ENCODE measurements around the gene KCNC3.
A peak's percentile ranks its signal among the peaks of the same experiment; 100 is the strongest.

Gene KCNC3

DNA sequence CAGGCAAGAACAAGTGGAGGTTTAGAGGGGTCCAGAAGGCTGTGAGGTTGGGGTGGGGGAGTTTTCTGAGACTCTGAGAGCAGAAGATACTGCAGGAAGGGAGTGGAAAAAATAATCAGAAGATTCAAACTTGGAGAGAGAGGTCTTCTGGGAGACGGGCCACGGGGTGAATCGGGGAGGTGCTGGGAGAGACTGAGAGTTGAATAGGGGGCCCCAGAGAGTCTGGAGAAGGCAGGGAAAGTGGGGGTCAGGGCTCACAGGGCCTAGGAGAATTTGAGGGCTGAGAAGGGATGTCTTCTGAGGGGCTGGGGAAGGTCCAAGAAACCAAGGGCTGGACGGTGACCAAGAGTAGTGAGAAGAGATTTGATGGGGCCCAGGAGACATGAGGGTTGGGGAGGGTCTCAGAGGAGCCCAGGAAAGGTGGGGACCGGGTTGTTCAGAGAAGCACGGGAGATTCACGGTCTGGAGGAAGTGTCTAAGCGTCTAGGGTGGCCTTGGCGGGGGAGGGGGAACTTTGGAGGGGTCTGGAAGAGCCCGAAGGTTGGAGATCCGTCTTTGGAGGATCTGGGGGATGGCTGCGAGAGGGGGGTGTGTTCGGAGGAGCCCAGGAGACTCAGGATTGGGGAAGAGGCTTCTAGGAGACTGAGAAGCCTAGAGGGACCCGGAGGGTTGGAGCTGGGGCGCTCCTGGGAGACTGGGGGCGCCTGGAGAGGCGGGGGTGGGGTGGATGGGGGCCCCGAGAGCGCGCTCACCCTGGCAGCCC lies 1.5 kb downstream of the KCNC3 start:
- no peak for DNase-seq (ENCODE audit: low read depth in 2 of 2)

DNA sequence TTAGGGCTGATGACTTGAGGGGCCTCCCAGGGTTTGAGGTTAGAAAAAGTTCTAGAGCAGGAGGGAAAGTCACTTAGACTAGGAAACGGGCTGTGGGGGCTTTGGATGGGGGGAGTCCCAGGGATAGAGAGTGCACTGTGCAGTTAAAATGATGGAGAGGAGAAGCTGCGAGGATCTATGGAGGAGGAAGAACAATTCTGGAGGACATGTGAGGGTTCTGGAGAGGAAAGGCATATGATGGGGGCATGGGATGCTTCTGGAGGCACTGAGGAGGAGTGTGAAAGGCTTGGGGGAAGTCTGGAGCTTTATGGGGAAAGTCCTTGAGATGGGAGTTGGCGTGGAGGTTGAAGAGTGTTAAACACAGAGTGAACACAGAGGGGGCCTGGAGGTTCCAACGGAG lies 2.2 kb downstream of the KCNC3 start:
- DNase-seq (ENCODE audit: low read depth in 2 of 2), result no peak

DNA sequence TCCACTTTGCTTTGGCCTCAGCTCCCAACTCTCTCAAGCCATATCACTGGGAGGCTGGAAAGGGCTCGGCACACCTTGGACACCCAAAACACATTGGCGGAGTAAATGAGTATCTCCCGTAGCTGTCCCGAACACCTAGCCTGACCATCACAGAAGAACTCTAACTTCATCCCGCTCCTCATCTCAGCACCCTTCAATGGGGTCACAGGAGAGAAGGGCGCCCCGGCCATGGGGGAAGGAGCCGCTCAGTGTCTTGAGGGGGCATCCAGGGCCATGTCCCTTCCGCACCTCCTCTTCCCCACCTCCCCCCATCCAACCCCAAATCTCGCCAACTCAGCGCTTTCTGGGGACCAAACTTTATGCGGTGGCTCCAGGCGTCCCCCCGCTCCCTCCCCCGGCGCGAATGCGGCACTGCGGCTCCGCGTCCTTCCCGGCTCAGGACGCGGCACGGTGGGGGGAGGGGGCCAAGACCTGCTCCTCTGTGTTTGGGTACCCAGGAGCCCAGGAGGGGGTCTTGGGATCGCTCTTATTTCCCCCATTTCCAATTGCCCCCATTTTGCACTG lies 3.0 kb downstream of the KCNC3 start:
- DNase-seq (ENCODE audit: low read depth in 2 of 2), result no peak

DNA sequence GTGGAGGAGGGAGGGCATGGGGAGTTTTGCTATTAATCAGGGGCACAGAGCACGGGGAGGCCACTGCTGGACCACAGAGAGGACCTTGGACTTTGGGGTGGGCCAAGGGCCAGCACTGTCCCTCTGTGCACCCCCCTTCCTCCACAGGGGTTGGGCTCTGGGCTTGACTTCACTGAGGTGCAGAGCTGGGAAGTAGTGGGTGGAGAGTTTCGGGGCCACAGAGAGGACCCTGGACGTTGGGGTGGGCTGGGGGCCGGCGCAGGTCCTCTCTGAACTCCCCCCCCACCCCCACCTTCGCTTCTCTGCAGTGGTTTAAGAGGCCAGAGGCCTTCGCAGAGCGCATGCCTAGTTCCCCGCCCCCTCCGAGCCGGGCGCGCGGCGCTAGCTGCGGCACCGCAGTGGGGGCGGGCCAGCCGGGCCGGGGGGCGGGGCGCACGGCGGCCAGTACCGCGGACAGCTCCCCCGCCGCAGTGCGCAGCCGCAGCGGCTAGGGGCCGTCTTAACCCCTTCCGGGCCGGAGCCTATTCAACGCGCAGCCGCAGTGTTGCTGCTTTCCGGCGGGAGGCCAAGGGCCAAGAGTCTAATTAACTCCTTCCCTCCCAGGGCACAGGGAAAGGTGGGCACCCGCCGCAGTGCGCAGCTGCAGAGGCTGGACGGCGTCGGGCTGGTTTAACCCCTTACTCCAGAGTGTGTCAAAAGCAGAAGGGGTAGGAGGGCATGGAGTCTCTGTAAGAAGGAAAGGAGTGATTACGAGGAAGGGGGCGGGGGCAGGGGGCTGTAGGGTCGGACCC lies 3.7 kb downstream of the KCNC3 start:
- DNase-seq (ENCODE audit: low read depth in 2 of 2), result peak; percentile 61 to 62

DNA sequence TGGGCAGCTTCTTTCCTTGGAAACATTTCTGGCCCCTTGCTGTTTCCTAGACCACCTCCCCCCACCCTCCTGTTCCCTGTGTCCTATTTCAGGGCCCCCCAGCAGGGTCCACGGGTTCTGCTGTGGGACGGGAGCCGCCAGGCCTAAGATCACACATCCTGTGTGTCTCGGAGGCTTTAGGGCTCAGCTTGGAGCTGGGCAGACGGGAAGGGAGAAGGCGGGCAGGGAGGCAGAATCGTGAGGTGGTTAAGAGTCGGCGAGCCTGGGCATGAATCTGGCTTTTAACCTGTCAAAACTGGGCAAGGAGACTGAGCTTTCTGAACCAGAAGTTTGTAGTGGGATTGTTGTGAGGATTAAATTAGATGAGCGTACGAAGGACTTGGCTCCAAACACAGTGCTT lies 4.8 kb downstream of the KCNC3 start:
- DNase-seq (ENCODE audit: low read depth in 2 of 2), result no peak

DNA sequence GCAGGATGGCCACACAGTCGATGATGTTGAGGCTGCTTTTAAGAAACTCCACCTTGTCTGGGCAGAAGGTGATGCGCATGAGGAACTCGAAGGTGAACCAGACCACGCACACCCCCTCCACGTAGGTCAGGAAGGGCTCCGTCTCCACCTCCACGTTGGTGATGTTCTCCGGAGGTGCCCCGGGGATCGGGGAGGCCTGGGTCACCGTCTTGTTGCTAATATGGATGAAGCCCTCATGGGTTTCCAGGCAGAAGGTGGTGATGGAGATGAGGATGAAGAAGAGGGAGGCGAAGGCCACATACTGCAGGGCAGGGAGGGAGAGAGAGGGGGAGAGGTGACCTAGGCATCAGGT lies 5.4 kb downstream of the KCNC3 start:
- DNase-seq (ENCODE audit: low read depth in 2 of 2), result no peak

DNA sequence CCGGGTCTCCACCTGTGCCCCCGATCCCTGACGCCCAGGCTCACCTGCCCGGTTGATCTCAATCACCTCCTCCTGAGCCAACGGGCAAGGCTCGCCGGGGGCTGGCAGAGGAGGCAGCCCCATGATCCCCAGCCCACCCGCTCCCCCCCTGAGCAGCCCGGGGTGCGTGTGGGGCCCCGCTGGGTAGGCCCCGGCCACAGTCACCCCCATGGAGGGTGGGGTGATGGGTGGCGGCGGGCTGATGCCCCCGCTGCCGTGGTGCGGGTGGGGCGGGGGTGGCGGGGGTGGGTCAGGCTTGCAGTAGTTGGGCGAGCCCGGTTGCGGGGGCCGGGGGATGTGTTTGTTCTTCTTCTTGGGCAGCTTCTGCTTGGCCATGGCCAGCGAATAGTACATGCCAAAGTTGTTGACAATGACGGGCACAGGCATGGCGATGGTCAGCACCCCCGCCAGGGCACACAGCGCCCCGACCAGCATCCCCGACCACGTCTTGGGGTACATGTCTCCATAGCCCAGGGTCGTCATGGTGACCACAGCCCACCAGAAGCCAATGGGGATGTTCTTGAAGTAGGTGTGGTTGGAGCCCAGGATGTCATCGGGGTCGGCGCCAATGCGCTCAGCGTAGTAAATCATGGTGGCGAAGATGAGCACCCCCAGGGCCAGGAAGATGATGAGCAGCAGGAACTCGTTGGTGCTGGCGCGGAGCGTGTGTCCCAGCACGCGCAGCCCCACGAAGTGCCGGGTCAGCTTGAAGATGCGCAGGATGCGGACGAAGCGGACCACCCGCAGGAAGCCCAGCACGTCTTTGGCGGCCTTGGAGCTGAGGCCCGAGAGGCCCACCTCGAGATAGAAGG lies 6.0 kb downstream of the KCNC3 start:
- DNase-seq (ENCODE audit: low read depth in 2 of 2), result no peak

DNA sequence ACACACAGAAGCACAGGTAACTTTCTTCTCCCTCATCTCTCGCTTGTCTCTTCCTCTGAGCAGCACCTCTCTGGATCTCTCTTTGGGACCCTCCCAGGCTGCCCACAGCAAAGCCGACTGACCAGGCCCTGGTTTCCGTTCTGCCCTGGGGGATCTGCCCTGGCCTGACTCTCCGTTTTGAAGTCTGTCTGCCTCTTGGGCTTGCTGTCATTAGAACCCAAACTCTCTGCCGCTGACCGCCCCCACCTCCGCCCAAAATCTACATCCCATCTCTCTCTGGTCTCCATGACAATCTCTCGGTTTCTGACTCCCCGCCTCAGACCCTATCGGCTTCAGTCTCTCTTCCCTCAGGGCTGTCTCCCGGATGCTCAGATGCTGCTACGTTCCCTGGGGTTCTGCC lies 6.9 kb downstream of the KCNC3 start:
- no peak for DNase-seq (ENCODE audit: low read depth in 2 of 2)

DNA sequence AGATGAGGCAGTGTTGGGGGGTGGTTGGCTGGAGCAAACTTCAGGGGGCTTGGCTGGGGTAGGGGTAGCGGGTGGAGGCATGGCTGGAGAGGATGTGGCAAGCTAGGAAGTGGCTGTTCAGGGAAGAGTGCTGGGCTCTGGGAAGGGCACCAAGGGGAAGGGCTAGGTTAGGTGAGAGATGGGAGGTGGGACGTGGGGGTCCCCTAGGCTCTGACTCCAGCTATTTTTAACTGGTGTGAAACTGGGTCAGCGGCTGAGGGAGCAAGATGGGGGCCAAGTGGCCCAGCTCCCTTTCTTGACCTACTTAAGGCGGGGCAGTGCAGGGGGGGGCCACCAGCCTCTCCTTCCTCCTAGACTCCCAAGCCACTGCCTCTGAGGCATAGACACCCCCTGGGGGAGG lies 7.3 kb downstream of the KCNC3 start:
- no peak for DNase-seq (ENCODE audit: low read depth in 2 of 2)

DNA sequence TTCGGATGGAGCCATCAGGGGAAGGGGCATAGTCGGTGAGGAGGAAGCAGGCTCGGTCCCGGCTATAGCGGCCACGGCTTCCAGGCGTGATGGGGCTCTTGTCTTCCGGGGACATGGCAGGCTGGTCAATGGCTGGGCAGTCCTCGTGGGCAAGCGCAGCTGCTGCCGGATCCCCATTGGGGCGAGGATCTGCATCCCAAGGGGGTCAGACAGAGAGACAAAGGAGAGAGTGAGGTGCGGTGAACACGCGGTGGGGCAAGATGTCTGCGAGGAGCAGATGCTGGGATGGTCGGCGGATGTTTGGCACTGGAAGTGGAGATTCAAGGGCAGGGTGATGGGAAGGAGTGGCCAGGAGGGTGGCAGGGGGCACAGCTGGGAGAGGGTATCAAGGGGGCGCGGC lies 8.6 kb downstream of the KCNC3 start:
- DNase-seq (ENCODE audit: low read depth in 2 of 2), result no peak

DNA sequence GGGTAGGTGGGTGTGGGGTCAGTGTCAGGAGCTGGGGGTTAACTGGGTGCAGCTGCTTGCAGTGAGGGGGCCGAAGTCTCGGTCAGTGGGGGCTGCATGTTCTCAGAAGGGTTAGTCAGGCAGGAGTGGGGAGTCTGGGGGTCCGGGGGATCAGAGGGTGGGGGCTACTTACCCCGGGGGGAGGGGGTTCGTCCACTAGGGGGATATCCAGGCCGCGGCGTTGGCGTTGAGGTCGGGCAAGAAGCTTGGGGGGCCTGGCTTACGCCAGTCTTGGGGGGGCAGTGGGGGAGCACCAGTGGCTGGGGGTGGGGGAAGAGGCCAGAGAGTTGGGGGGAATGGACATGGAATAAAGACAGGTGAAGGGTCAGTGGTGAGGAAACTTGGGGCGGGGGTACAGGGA lies 9.1 kb downstream of the KCNC3 start:
- no peak for DNase-seq (ENCODE audit: low read depth in 2 of 2)

DNA sequence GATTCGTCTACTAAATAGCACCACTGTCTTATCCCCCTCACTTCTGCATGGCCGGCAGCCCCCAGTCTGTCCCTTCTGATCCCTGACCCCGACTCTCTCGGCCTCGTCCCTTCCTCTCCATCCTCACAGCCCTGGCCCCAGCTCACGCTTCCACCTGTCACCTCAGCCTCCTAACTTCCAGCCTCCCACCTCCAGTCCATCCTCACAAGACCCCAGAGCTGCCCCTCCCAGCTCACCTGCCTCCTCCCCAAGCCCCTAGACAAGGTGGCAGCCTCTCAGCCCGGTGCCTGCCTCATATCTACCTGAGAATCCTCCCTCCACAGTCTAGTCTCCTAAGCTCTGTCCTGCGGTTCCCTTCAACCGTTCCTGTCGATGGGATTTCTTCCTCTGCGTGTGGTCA lies 10.0 kb downstream of the KCNC3 start:
- DNase-seq (ENCODE audit: low read depth in 2 of 2), result no peak

DNA sequence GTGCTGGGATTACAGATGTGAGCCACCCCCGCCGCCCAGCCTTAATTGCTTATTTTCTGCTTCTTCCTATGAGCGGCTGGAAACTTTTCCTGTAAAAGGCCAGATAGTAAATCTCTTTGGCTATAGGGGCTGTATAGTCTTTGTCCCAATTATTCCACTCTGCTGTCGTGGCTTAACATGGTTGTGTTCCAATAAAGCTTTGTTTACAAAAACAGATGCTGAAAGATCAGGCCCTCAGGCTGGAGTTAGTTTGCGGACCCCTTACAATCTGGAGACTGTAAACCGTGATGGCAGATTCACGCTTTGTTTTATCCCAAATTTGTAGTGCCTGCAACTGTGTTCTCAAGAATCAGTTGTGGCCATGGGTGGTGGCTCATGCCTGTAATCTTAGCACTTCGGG lies 10.7 kb downstream of the KCNC3 start:
- no peak for DNase-seq (ENCODE audit: low read depth in 2 of 2)

DNA sequence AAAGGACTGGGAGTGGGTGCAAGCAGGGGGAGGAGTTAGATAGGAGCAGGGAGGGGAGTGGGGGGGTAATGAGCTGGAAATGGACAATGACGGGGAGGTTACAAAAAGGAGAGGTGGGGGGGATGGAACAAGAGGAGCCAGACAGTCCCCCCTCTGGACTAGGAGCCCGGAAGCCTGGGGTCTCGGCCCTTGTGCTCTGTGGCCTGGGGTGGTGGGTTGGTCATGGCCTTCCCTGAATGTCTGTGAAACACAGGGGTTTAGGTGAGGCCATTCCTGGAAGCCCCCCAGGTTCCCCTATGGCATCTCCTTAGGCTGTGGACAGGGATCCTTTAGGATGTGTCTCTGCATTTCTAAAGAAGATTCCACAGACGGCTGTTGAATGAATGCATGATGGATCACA lies 12.1 kb downstream of the KCNC3 start:
- no peak for DNase-seq (ENCODE audit: low read depth in 2 of 2)

DNA sequence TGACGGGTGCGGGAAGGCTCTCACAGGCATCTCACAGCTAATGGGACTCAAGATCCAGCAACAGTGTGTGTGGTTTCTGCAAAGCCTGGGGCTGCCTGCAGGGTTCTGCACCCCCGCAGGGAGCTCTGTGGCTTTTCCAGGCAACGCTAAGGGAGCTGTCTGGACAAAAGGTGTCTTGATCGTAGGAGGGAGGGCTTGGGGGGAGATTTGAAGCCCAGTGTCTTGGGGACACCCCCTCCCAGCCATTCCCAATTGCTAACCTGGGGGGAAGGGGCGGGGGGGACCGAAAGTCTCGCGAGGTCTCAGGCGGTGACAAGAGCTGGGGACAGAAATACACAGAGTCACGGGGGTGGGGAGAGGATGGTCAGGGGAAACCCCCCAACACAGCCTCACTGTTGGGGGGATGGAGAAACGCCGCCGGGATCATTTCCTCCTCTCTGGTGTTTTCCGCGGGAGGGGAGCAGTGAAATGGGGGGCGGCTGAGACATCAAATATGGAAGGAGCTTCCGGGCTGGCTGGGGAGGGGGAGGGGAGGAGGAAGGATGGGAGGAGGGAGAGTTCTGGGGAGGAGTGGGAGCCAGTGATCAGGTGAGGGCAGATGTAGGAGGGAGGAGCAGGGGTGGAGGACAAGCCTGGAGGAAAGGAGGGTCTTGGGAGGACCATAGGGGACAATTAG lies 13.3 kb downstream of the KCNC3 start:
- no peak for DNase-seq (ENCODE audit: low read depth in 2 of 2)

DNA sequence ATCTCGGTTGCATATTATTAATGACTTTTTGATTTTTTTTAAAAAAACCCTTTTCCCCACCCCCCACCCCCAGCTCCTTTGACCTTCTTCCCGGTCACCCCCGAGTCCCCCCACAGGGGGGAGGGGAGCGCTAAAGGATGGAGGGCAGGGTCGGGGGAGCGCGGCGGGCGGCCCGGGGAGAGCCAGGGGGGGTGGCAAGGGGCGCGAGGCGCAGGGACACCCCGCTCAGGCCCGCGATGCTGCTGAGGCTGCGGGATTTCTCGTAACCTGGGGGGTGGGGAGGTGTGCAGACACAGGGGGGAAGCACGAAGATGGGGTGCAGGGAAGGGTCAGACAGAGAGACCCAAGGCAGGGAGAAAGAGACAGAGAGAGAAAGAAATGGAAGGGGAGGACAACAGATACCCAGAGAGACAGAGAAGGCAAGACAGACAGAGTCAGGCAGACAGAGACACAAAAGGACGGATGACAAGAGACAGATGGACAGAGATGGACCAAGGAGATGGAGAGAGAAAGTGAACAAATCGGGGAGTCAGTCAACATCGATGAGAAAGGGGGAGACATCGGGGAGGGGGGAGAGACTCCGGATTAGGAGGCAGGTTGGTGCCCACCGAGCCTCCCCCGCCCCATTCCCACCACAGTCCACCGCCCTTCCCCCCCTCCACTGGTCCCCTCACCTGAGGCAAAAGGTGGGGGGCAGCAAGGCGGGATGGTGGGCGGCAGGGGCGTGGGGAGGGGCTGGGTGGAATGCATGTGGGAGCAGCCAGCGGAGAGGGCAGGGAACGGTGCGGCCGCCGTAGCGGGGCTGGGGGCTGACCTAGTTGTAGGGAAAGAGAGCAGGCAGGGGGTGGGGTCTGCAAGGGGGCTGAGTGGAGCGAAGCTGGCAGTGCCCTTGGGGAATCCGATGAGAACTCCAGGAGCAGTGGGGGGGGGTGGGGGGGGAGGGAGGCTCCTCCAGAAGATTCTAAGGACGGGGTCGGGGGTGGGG lies 14.2 kb downstream of the KCNC3 start:
- no peak for DNase-seq (ENCODE audit: low read depth in 2 of 2)

DNA sequence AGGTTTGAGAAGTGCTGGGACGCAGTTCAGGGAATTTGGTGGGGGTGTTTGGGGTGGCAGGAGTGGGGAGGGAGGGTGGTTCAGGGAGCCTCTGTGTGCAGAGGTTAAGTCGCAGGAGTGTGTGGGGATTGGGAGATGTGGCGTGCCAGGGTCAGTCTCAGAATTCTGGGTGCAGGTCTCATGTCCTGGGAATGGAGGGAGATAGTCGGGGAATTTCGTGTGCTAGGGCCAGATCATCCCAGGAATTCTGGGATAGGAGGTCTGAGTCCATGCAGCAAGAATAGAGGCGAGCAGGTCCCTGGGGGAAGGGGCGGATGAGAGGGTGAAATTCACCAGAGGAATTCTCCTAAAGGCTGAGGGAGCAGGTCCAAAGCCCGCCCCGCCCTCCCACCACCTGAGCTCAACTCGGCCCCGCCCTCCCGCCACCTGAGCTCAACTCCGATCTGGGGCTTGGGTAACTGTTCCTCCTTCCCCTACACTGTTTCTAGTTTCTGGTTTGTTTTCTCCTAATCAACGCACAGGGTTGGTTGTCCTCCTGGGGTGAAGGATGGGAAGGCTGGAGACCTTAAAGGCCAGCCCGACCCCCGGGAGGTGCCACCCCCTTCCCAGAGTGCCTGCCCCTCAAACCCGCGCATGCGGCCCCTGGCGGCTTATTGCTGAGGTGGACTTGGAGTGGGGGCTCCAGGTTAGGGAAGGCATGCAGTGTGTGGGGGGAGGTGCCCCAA lies 15.2 kb downstream of the KCNC3 start:
- no peak for DNase-seq (ENCODE audit: low read depth in 2 of 2)

DNA sequence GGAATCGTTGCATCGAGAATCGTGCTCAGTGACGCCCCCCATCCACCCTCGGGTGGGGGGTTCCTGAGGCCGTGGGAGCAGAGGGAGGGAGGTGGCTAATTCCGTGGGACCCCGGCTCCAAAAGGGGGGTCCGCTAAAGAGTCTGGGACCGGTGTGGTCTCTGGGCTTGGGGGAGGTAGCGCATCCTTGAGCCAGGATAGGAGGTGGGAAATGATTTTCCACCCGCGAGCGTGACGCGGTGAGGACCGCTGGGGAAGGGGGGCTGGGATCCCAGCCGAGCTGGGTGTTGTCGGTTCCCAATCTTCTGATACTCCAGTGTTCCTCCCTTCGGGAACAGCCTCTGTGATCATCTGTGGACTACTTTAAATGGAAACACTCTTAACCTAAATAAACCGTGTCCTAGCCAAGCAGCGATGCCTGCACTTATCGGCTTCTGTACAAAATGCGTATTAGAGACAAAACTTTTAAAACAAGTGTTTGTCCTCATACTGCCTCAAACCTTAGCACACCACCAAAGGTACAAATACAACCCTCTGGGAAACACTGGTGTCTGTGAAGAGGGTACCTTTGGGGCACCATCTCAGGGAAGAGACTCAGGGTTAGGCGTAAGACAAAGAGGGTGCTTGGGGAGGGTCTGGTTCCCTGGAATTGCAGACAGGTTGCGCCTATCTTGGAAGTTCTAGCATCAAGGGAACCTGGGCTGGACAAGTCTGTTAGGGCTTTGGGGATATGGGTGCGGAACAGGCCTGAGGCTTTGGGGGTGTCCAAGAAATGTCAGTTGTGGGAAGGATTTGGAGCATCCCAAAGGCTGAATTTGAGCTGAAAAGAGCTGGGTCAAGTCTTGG lies 16.0 kb downstream of the KCNC3 start:
- no peak for DNase-seq (ENCODE audit: low read depth in 2 of 2)

All from activated CD4-positive, alpha-beta T cell treated with anti-CD3 and anti-CD28 coated beads for 24 hours (primary cell).